Forelimb muscle (tissue), 1 donor: ENCODE measurements around the gene SYT3. TPM values are rescaled to one million over a fixed set of nuclear protein-coding genes. Genes with fewer than 3 reads are reported as not detected.
"Not testable (repeated sequence)": the region's sequence is repeated elsewhere in the genome, so short reads cannot be mapped to it uniquely, and the experiment has no call there.

Experiments used
- DNase-seq: peaks from one replicate; pipeline ENCODE4 v3.0.0-alpha.2; 2013; ENCODE audit warnings: low read depth
- polyA plus RNA-seq: library from polyadenylated mRNA; unstranded; fragments of 120-200 nt; gene quantifications from one replicate; pipeline ENCODE4 v1.2.1, GENCODE V29; 2013; ENCODE audit not compliant: insufficient read length

The SYT3 gene
- polyA plus RNA-seq, 1 donor = 0.42 TPM

DNA sequence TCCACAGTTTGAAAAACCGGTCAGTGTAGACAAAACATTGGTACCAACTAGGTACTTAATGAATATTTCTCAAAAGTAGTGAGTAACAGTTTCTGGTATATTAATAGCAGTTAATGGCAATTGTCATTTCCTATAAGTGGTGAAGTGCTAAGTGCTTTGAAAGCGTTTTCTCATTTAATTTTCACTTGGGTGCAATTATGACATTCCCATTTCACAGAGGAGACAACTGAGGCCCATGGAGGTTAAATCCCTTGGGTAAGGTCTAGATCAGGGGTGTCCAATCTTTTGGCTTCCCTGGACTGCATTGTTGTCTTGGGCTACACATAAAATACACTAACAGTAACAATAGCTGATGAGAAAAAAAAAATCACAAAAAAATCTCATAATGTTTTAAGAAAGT is 687 bp upstream of the SYT3 start:
- DNase-seq = no peak

DNA sequence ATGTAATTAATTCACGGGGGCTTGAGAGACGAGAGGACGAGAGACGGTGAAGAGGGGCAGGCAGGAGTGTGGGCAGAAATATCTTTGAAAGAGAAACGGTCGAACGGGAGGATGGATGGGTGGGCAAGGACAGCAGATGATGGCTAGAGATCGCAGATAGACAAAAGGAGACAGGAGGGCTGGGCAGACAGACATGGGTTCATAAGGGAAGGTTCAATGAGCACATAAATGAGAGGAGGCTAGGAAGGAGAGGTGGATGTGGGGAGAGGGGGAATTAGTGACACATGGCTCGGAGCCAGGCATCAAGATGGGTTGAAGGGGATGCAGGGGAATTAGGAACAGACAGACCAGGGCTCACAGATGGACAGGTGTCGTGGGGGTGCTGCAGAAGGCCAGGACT is 1.1 kb downstream of the SYT3 start:
- DNase-seq = no peak

DNA sequence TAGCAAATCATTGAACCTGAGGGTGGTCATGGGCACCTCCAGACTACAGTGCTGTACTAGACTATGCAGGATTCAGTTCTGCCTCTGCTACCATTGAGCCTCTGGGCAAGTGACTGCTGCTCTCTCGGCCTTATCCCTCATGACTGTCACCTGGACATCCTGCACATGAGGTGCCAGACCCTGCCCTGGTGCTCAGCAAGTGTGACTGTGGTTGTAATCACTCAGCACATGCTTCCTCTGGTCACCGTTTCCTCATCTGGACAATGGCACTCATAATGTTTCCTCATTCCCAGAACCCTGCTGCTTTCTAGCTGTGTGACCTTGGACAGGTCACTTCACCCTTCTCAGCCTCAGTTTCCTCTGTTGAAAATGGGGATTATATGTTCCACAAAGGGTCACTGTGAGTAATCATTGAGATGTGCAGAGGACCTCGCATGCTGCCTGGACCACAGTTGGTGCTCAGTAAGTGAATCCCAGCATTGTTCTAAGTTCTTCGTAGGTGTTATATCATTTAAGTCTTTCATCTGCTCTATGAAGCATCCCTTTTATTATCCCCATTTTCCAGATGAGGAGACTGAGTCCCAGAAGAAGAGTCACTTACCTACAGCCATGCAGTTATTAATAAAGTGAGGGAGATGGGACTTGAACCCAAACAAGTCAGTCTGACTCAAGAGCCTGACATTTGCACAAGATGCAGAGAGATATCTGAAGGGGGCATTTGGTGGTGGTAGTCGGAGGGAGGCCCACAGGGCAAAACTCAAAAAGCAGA is 3.2 kb downstream of the SYT3 start:
- DNase-seq = no peak

DNA sequence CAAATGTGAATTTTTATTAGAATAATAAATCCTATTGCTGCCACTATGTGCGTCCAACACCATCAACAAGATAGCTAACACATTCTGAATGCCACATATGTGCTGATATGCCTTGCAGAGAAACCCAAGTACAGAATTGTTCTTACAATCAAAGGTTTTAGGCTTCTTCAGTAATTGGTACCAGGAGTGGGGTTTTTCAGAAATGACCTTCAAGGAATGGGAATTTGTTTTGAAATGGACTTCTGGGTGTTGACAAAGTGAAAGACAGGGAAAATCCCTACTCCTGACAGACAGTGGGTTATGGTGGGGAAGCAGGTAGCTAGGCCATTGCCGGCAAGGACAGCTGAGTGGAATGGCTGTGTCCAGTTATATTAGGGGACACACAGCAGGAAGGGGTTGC is 5.7 kb downstream of the SYT3 start:
- DNase-seq = no peak

DNA sequence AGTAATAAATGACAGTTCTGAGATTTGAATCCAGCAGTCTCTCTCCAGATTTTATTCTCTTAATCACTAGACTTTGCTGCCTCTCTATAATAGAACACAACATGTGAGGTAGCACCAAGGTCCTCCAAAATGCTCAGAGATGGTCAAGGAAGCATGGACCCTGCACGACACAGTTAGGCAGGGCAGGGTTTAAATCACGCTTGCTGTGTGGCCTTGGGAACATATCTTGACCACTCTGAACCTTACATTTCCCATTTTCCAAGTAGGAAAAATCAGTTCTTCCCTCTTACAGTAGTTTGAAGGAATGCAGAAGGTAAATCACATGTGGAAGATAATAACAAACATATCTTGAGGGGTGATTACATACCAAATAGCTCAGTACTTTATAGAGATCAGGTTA is 6.3 kb downstream of the SYT3 start:
- no peak for DNase-seq

DNA sequence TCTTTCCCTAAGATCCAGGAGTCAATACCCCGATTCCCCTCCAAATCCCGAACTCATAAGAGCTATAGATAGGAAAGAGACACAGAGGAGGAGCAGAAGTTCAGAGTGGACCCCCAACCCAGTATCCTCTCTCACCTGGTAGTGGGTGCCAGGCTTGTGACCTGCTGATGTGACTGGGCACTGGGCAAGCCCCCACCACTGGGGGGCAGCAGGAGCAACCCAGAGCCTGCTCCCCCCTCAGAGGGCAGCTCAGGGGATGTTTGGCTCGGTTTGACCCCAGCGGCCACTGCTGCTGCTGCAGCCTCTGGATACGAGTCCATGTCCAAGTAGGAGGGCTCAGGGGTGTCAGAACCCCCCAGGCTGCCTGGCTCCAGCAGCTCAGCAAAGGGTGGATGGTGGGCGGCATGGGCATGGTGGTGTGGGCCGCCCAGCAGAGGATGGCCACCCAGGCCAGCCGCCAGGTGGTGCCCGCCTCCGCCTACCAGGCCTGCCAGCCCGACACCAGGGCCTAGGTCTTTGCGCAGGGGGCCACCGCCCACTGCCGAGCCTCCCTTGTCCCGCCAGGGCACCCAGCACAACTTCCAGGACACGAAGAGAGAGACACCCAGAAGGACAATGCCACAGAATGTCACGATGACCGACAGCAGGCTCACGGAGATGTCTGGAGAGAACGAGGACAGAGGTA is 7.4 kb downstream of the SYT3 start:
- DNase-seq = no peak

DNA sequence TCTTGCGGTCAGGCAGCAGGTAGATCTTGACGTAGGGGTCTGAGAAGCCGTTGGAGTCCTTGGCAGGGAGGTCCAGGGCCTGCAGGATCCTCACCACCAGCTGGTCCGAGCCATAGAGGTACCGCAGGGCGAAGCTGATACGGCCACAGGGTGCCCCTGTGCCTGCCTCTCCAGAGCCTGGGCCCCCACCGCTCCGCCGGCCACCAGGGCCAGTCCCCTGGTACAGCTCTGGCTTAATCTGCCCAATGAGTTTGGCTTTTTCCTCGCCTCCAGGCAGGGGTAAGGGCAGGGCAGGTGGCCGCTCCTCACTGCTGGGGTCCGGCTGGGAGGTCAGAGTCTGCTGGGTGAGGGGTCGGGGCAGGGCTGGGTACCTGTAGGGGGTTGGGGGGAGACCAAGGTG is 9.9 kb downstream of the SYT3 start:
- no peak for DNase-seq

DNA sequence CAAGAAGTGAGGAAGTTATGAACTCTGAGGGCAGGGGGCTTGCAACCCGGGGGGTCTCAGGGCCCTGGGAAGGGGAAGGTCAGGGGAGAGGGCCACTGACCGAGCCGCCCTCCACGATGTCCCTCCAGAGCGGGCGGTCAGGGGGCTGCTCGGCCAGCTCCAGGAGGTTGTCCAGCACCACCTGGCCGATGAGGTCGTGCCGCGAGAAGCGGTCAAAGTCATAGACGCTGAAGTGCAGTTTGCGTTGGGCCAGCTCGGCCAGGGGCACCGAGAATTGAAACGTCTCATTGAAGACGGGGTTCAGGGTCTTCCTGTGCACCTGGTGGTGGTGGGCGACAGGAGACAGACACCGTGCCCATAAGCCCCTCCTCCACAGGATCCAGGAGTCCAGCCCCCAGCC is 10.5 kb downstream of the SYT3 start:
- DNase-seq = no peak

DNA sequence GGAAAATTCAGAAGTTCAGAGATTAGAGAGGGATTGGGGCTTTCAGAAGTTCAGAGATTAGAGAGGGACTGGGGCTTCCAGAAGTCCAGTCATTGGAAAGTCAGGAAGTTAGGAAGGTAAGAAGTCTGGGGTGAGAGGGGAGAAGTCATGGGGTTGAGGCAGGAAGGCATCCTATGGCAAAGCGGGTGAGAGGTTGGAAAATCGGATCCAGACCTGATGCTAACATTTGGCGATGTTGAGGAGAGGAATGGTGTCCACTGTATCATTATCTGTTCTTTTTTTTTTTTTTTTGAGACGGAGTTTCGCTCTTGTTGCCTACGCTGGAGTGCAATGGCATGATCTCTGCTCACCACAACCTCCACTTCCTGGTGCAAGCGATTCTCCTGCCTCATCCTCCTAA is 11.1 kb downstream of the SYT3 start:
- DNase-seq = no peak

DNA sequence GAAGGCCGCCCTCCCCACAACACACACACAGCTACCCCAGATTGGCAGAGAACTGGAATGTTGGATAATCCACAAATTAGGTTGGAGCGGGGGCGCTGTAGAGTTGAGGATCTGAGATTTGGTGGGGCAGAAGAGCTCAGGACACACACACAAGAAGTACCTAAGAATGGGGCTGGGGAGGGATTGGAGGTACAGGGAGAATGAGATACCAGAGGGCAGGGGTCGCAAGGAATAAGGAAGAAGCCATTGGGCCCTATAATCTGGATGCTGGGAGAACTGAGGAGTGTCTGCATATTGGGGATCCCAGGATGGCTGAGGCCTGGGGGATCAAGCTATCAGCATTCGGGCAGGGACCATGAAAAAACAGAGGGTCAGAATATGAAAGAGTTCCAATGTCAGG is 11.5 kb downstream of the SYT3 start:
- no peak for DNase-seq

DNA sequence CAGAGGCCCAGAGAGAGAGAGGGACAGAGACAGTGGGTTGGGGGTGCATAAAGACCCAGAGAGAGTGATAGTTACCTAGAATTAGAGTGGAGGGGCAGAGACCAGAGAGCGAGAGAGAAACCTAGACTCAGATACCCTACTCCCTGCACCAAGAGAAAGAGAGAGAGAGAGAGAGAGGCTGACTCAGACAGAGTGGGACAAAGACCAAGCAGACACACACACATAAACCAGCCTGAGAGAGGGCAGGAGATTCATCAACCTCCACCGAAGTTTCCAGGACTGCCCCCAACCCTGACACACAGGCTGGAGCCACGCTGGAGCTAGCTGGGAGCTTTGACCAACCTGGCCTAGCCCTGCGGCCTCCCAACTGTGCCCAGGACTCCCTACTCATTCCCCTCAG is 12.9 kb downstream of the SYT3 start:
- DNase-seq = no peak

DNA sequence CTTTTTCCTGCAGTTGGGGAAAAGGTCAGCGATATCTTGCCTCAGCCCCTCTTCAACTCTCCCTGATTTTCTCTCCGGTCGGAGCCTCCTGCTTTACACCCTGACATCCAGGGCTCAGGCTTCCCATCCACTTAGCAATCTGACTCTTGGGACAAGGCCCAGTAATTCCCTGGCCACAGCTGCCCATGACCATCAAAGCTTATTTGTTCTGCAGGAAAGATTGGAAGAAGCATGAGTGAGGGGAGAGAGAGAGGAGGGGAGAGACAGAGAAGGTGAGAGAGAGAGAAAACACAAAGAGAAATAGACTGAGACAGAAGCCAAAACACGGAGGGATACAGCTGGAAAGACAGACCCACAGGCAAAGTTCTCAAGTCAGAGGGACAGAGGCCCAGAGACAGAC is 13.7 kb downstream of the SYT3 start:
- no peak for DNase-seq

DNA sequence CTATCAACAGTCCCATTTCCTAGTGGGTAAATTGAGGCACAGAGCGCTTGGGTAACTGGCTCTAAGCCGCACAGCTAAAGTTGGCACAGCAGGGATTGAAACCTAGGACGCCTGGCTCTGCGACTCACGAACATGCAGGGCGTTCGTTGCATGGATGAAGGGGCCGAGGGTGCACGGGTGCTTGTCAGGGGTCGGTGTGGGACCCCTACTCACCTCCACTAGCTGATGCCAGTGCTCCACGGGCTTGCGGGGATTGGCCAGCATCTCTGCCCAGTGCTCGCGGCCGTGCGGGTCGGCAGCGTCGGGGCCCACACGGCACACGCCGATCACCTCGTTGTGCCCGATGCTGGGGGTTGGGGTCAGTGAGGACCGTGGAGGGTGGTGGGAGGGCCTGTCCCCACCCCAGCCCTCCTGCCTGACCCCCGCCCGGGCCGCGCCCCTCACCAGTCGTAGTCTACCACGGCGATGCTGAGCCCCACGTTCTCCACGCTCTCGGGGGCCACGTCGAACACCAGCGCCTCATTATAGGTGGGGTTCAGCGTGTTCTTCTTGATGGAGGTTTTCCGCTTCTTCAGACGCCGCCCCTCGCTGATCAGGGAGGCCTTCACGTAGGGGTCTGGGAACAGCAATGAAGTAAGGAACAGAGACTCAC is 14.6 kb downstream of the SYT3 start:
- DNase-seq = no peak

DNA sequence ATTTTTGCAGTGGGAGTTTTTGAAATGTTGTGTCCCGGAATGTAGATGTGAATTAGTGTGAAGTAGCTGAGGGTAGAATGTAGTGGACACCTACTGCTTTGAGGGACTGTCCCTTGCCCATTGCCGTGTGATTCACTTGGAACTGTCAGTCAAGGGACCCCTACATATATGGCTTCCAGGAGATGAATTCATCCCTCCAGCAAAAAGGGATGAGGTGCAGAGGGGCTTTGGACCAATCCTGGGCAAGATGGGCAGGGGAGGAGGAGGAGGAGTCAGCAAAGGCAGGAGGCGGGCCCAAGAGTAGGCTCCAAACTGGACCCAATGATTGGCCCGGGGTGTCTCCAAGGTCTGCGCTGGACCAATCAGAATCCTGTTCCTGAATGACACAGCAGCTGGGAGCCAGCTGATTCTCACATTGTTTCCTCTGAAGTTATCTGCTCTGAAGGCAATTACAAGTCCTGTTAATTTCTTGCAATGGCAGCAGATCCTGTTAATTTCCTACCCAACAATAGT is 19.2 kb downstream of the SYT3 start:
- DNase-seq = not testable (repeated sequence)

DNA sequence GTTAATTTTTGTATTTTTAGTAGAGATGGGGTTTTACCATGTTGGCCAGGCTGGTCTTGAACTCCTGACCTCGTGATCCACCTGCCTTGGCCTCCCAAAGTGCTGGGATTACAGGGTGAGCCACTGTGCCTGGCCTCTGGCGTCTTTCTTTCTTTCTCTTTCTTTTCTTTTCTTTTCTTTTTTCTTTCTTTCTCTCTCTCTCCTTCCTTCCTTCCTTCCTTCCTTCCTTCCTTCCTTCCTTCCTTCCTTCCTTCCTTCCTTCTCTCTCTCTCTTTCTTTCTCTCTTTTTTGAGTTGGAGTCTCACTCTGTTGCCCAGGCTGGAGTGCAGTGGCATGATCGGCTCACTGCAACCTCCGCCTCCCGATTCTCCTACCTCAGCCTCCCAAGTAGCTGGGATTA is 20.5 kb downstream of the SYT3 start:
- not testable (repeated sequence) for DNase-seq

DNA sequence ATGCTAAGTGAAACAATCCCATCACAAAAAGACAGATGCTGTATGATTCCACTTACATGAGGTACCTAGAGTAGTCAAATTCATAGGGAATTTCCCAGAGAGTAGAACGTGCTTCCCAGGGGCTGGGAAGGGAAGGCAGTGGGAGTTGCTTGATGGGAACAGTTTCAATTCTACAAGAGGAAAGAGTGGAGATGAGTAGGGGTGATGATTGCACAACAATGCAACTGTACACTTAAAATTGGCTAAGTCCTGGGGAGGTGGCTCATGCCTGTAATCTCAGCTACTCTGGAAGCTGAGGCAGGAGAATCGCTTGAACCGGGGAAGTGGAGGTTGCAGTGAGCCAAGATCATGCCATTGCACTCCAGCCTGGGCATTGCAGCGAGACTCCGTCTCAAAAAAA is 21.3 kb downstream of the SYT3 start:
- DNase-seq = not testable (repeated sequence)

DNA sequence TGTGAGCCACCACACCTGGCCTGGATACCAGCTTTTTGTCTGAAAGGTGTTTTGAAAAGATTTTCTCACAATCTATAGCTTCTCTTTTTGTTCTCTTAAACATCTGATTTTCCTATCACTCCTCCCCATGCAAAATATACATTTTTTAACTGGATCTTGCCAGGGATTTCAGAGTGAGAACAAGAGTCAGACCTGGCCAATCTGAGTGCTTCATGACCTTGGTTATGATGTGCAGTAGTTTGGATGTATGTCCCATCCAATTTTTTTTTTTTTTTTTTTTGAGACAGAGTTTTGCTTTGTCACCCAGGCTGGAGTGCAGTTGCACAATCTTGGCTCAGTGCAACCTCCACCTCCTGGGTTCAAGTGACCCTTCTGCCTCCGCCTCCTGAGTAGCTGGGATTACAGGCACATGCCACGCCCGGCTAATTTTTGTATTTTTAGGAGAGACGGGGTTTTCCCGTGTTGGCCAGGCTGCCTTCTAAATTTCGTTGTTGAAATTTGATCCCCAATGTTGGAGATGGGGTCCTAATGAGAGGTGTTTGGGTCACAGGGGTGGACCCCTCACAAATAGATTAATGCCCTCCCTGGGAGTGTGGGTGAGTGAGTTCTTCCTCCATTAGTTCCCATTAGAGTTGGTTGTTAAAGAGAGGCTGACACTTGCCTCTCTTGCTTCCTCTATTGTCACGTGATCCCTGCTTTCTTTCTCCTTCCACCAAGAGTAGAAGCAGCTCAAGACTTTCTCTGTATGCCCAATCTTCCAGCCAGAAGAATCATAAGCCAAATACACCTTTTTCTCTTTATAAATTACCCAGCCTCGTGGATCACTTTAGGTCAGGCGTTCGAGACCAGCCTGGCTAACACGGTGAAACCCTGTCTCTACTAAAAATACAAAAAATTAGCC is 26.9 kb downstream of the SYT3 start:
- DNase-seq = not testable (repeated sequence)

DNA sequence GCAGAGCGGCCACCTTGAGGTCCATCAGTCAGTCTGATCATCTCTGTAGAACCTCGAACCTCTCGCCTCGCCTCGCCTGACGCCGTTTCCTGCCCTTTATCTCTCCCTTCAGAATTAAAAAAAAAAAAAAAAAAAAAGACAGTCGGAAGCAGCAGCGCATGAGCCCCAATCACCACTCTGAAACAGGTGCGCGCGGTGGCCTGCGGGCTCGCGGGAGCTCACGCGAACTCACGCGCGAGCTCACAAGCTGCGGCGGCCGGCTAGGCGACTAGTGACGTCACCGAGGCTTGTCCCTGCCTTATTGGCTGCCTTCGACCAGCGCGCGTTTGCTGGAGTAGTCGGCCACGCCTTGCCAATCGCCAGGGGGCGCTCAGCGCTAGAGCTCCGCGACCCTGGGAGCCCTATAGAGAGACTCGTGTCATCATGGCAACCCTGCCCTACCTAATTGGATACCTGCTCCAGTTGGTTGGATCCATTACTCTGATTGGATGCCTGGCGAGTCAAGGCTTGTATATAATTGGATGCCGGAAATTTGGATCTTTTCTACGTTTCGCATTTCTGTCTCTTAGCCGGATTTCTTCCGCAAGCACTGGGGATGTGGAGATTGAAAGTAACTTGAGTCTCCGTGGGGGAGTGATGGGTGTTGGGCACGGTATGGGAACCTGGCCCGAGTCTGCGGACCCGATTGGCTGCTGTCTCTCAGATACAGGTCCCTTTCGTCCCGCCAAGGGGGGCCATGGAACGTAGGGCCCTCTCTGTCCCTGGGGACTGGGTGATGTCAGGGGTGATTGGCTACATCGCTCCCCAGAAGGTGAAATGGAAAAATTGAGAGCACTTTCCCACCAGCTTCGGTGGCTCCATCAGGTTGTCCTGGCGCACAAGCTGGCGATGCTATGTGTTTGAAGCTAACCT is 31.6 kb downstream of the SYT3 start:
- peak; percentile 40 for DNase-seq

DNA sequence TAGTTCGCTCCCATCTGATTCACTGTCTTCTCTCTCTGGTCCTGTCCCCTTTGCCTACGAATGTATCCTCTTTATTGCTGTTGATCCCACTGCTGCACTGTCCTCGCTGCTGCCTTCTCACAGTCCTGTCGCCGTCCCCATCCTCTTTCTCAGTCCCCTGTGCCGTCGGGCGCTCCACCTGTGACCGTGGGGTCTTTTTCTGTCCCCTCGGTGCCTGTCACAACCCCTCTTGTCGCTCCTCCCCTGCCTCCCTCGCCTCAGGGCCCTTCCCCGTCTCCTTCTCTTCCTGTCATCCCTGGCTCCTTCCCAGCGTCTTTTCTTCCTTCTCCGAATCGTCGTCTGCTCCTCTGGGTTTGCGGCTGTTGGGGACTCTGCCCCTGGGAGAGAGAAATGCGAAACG is 32.3 kb downstream of the SYT3 start:
- no peak for DNase-seq

DNA sequence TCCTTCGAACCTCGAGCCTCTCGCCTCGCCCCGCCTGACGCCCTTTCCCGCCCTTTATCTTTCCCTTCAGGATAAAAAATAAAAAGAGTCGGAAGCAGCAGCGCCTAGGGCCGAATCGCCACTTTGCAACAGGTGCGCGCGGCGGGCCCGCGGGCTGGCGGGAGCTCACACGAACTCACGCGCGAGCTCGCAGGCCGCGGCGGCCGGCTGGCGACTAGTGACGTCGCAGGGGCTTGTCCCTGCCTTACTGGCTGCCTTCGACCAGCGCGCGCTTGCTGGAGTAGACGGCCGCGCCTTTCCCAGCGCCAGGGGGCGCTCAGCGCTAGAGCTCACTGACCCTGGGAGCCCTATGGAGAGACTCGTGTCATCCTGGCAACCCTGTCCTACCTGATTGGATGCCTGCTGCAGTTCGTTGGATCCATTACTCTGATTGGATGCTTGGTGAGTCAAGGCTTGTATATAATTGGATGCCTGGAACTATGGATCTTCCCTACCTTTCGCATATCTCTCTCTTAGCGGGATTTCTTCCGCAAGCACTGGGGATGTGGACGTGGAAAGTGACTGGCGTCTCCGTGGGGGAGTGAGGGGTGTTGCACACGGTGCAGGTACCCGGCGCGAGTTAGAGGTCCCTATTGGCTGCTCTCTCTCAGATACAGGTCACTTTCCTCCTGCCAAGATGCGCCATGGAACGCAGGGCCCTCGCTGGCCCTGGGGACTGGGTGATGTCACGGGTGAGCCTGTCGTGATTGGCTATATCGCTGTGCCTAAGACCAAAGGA is 33.4 kb downstream of the SYT3 start:
- DNase-seq = not testable (repeated sequence)
